GM12878 (cell line): ENCODE measurements around the gene CSH2.
"Not testable (repeated sequence)": the region's sequence is repeated elsewhere in the genome, so short reads cannot be mapped to it uniquely, and the experiment has no call there.

Experiments
- CTCF ChIP-seq, 3 experiments: IDR thresholded peaks in 2 of 3; conservative IDR thresholded peaks in 1 of 3; 2 replicates each; pipeline ENCODE4 v1.5.1; 2011; ENCODE audit warnings: low read depth in 3 of 3, low read length in 3 of 3, mild to moderate bottlenecking in 3 of 3, control low read depth in 2 of 3, moderate library complexity in 2 of 3, inconsistent platforms in 1 of 3, mixed read lengths in 1 of 3; ENCODE audit not compliant: control insufficient read depth in 2 of 3, insufficient read depth in 1 of 3; ENCODE audit errors: extremely low read depth in 1 of 3
- E2F4 ChIP-seq: IDR thresholded peaks from 2 replicates; pipeline ENCODE4 v1.6.1; 2012; ENCODE audit warnings: low read depth, low read length, improper control_type of control experiment
- FOS ChIP-seq: IDR thresholded peaks from 3 replicates; pipeline ENCODE4 v1.6.1; 2011; ENCODE audit warnings: borderline replicate concordance; ENCODE audit not compliant: insufficient read length; ENCODE audit errors: extremely low read depth
- HSF1 ChIP-seq: fragments of 150-350 bp; IDR thresholded peaks from 2 replicates; pipeline ENCODE4 v1.6.1; 2014; ENCODE audit warnings: mild to moderate bottlenecking, low read depth, low read length
- MAX ChIP-seq: IDR thresholded peaks from 2 replicates; pipeline ENCODE4 v1.6.1; 2012; ENCODE audit warnings: low read depth, low read length, improper control_type of control experiment
- MXI1 ChIP-seq: fragments of 150-350 bp; IDR thresholded peaks from 2 replicates; pipeline ENCODE4 v1.6.1; 2011; ENCODE audit warnings: low read depth, mild to moderate bottlenecking, inconsistent platforms, low read length, improper control_type of control experiment
- MYC ChIP-seq: IDR thresholded peaks from 2 replicates; pipeline ENCODE4 v1.6.1; 2011; ENCODE audit warnings: mild to moderate bottlenecking, low read length, moderate library complexity, inconsistent platforms; ENCODE audit not compliant: insufficient read depth, insufficient replicate concordance, insufficient read length, severe bottlenecking
- NFIC ChIP-seq: IDR thresholded peaks from 2 replicates; pipeline ENCODE4 v1.6.1; 2012; ENCODE audit warnings: low read depth, mild to moderate bottlenecking, inconsistent platforms, low read length, moderate library complexity
- NRF1 ChIP-seq: conservative IDR thresholded peaks from 2 replicates; pipeline ENCODE4 v1.6.1; 2011; ENCODE audit warnings: mild to moderate bottlenecking, low read depth, low read length, improper control_type of control experiment
- POLR2A ChIP-seq: IDR thresholded peaks from 2 replicates; pipeline ENCODE4 v1.6.1; 2011; ENCODE audit warnings: low read depth, mild to moderate bottlenecking, low read length
- POLR2AphosphoS5 ChIP-seq: IDR thresholded peaks from 2 replicates; pipeline ENCODE4 v1.6.1; 2011; ENCODE audit warnings: mild to moderate bottlenecking, low read length, inconsistent platforms
- SREBF1 ChIP-seq: IDR thresholded peaks from 2 replicates; pipeline ENCODE4 v1.6.1; 2012; ENCODE audit warnings: mild to moderate bottlenecking, low read length

- TF ChIP-seq CTCF (IDR thresholded peaks at IDR 0.05 in 2 of 3, conservative IDR thresholded peaks at IDR 0.05 in 1 of 3; ENCODE audit: control insufficient read depth in 2 of 3, extremely low read depth in 1 of 3, insufficient read depth in 1 of 3, low read depth in 3 of 3, low read length in 3 of 3); POLR2A; MYC; POLR2AphosphoS5; NFIC; HSF1; MAX; NRF1; E2F4; FOS; SREBF1; MXI1: not testable (repeated sequence)
Observed at GRCh38 chr17:63909586-63909985, 36.1 kb upstream of the CSH2 start.
